ENCODE measurements around the gene NPAS3.

The NPAS3 gene

DNA sequence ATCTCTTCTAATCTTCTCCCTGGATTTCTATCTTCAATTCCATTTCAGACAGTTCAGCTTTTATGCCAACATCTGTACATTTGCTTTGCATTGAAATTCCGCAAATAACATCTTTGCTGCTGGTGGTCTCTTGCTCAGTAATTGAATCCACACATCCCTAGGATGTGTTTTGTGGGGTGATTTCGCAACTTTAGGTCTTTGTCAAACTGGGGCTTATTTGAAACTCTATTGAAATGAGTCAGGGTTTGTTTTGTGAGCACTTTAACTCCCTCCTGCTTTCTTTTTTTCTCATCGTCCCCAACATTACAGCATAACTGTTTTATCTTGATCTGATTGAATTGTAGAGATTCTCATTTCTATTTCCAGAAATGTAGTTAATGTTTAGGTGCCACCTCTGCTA, 404.3 kb downstream of the NPAS3 start:
- DNase-seq, result no peak

GRCh38 chr14:33347796-33348195, 409.1 kb downstream of the NPAS3 start:
- DNase-seq, result no peak

- DNase-seq, result no peak
Observed at GRCh38 chr14:33348510-33348909, 409.8 kb downstream of the NPAS3 start.

DNA sequence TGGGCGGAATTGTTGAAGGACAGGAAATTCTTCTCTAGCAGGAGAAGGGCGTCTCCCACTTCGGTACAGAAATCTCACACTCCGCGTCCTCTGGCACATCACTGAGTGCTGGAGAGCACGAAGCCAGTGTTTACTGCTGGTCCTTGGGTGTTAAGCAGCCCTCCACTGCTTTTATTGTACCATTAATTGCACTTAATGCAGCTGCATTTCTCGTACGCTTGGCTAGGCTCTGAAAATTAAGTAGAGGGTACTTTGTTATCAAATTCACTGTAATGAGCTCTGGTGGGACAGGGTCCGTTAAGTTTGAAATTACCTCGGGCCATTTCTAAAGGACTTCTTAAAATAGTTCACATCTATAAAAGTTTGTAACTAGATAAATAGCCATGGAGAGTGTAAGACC, 411.2 kb downstream of the NPAS3 start:
- no peak for DNase-seq

DNA sequence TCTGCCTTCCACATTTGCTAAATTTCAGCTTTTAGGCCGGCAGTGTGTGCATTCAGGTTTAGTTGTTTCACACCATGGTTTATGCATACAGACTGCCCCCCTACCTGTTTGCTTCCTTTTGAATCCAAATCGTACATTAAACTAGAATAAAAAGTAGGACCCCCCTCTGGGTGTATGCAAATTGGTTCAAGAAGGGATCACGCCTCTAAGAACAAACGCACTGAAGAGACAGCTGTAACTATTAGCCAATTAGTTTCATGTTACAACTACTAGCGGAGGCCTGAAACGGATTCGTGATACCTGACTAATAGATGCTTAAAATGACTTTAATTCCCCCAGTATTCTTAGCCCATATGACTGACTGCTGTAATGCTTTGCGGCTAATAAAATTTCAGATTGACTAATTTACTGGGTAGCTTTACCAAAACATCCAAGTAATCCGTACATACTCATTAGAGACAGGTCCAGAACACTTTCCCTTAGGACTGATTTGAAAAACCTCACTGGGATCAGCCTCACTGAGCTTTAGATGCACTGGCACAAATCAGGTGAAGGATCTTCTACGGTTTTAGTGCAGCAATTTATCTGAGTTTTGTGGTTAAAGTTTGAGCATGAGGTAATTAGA, 411.8 kb downstream of the NPAS3 start:
- DNase-seq, result no peak

DNA sequence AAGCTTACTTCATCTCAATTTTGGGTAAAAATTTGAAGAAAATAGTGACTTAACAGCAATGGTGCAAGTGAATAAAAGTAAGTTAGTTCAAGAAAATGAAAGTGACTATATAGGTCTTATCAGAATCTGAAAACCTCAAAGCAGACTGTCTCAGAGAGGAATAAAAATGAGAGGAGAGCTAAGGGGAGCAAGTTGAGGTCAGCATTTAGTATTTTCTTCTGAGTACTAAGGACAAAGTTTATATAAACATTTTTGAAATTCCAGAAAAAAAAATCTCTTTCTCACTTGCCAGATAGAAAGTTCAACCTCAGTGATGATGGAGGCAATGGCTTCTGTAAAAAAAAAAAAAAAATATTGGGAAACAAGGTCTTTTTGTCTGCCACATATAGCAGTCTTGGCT, 414.1 kb downstream of the NPAS3 start:
- DNase-seq, result no peak

DNA sequence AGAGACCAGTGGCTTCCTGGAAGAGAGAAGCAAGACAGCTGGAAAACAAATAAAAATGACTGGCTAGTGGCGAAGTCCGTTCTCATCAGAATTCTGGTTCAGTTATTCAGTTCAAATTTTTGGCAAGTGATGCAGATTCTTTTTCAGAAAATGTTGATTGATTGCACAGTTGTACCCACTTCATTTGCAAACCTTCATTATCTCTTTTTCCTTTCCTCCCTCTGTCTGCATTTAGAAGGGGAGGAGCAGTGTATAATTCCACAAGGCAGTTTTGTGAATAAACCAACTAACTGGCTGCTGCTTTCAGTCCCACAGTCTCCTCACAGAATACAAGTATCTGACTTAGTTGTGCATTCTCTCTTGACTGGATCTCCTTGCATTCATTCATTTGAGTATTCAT, 417.5 kb downstream of the NPAS3 start:
- no peak for DNase-seq

DNA sequence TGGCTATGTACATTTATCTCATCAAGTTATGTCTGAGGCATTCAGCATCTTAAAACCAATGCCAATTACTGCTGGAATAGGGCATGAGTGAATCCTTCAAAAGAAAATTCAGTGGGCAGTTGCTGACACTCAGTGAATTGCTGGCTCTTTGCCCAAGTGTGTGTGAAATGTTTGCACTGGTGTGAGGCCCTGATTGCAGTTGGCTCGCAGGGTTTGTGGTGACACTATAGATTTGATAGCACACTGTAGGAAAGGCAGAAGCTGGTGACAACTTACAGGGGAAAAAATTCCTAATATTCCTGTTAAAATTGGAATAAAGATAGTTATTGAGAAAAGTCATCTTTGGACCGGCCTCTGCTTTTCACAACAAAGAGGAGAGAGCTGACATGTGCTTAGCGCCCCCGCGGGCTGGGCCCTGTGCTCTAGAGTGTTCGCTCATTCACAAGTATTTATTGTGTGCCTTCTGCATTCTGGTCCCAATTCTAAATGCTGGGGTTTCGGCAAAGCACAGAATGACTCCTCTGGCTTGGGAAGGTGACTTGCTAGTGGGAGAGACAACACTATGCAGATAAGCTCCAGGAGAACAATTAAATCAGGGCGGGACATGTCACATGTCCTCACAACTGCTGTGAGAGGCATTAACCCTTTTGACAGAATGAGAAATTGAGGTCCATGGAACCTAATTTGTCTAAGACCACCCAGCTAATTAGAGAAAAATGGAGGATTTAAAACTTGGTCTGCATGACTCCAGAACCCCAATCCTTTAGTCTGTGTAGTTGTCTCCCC, 418.7 kb downstream of the NPAS3 start:
- DNase-seq, result no peak

DNA sequence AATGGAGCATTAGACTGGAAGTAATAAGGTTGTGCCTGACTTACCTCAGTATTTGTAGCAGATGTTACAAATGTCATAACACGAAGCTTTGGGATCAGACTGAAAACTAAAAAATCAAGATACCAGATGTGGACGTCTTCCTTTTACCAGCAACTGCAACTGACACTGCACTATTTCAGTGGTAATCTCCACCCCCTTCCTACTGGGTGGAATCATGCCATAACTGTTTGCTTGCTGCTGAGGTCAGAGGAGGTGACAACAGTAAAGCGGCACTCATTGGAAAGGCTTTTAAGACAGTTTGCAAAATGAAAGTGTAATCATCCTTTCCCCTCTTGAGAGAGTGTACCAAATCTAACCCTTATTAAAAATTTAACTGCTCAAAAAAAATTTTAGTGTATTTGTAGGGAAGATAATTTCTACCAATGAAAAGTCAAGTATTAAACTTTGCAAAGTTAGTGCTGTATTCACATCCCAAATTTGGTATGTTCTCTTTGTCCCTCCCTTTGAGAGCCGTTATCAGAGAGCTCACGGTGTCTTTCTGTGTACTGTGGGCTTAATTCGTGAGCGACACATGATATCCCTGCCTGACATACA, 420.7 kb downstream of the NPAS3 start:
- DNase-seq, result no peak

GRCh38 chr14:33362934-33363333, 424.3 kb downstream of the NPAS3 start:
- no peak for DNase-seq

- DNase-seq, result no peak
Observed at GRCh38 chr14:33363682-33364081, 425.0 kb downstream of the NPAS3 start.

DNA sequence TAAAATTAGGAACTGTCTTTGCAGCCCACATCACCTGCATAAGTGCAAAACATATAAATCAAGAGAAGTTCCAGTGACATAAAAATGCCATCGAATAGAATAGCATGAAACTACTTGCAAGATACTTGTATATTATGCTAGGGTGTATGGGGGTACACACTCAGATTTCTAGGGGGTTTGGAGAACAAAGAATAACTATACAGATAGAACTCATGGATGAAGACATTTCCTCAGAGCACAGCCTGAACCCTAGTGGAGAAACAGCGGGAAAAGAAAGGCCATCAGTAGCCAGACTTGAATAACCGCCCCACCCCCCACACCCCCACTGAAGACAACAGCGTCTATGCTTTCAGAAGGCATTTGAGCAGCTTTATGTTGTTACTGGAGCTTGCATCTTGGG, 425.8 kb downstream of the NPAS3 start:
- DNase-seq, result no peak

- DNase-seq, result no peak
Observed at GRCh38 chr14:33369041-33369440, 430.4 kb downstream of the NPAS3 start.

DNA sequence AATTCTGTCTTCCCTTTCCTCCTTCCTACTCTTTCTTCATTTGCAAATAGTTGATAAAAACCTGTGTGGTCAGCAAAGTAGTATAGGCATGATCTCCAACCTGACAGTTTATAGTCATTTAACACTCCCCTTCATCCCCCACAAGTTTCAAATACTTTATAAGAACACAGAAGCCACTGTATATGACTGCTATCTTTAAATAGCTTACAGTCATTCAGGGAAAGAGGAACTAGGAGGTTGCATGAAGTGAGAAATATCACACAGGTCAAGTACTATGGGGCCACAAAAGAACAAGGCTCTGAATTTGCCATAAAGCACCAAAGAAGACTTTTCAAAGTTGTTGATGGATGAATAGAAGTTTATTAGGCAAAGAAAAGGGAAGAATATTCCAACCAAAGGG, 431.3 kb downstream of the NPAS3 start:
- no peak for DNase-seq

DNA sequence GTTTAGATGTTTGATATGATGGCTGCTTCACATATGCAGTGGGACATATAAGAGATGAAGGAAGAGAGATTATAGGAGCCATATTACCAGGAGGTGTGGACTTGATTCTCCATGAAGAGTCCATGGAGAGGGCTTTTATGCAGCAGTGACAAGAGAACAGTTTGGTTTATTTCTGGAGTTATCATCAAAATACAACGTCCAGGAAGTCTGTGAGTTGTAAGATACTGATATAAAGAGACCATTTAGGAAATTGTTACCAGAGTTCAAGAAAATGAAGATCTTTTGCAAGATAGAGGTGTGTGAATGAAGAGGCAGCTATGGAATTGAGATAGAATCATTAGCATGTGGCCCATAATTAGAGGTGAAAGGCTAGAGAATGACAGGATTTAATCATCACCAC, 431.7 kb downstream of the NPAS3 start:
- DNase-seq, result no peak

GRCh38 chr14:33375196-33375595, 436.5 kb downstream of the NPAS3 start:
- DNase-seq, result no peak

- DNase-seq, result no peak
Observed at GRCh38 chr14:33375786-33376185, 437.1 kb downstream of the NPAS3 start.

DNA sequence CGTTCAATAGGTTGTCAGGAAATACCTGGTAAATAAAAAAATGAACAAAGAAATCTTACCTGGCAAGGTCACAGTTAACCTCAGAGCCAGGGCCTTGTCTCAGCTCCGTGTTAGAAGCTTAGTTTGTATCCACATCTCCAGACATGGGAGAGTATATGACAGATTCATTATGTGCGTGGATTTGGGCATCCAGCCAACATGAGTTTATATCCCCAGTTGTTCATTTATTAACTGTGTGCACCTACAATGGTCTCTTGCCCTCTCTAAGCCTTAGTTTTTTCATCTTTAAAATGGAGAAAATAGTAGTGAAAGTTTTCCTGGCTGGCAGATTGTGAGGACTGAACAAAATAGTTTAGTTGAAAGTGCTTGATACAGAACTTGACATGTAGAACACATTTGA, 437.8 kb downstream of the NPAS3 start:
- no peak for DNase-seq

- no peak for DNase-seq
Observed at GRCh38 chr14:33377596-33378390, 439.1 kb downstream of the NPAS3 start.

- DNase-seq, result no peak
Observed at GRCh38 chr14:33381717-33382116, 443.0 kb downstream of the NPAS3 start.

- no peak for DNase-seq
Observed at GRCh38 chr14:33386140-33386539, 447.5 kb downstream of the NPAS3 start.

- DNase-seq, result no peak
Observed at GRCh38 chr14:33386781-33387180, 448.1 kb downstream of the NPAS3 start.

GRCh38 chr14:33390335-33390734, 451.7 kb downstream of the NPAS3 start:
- DNase-seq, result no peak
